ENCODE data around the gene PBX4. TPM values are rescaled to one million over a fixed set of nuclear protein-coding genes. Genes with fewer than 3 reads are reported as not detected.

The PBX4 gene
- total RNA-seq, 1 experiment from 2014 or later = 11.6 TPM

DNA sequence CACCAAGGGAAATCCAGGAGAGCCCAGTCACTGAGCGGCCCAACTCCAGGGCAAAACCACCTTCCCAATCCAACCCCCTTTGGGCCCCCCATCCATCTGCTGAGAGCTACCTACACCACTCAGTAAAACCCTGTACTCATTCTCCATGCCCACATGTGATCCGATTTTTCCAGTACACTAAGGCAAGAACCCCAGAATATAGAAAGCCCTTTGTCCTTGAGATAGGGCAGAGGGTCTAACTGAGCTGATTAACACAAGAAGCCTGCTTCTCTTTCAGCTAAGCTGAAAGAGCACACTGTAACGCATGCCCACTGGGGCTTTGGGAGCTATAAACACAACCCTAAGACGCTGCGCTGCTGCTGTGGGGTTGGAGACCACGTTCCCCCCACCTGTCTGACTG lies 36.0 kb downstream of the PBX4 start:
- ChIA-PET RAD21 (ENCODE audit: low non-redundant PET in 1 of 2, low total read pairs in 2 of 2, uncharacterized antibody in 2 of 2, unreplicated experiment in 2 of 2) (no interaction called here), CTCF (no interaction called here), POLR2A (no interaction called here)
- H3K9me3 ChIP-seq (ENCODE audit: control insufficient read depth in 1 of 2, insufficient read depth in 1 of 2, low read depth in 1 of 2, low read length in 2 of 2) = no peaks in the 10 kb centered on the region
- no peaks in the 10 kb centered on the region for H3K27me3 ChIP-seq (ENCODE audit: insufficient read depth, low read length)
- no peaks in the 10 kb centered on the region for H4K20me1 ChIP-seq (ENCODE audit: insufficient read depth)
- intact Hi-C loops (cut with micrococcal nuclease) = no loop called here
- no TSS peak for BruUV-seq (replicated peaks)
- H3K36me3 ChIP-seq (ENCODE audit: control insufficient read depth in 1 of 2, insufficient read depth in 2 of 2, low read length in 2 of 2) = no peaks in the 10 kb centered on the region
- ATAC-seq (no peak), DNase-seq (ENCODE audit: low read depth, low spot score) (no peak)
- H3K9me2 ChIP-seq (ENCODE audit: insufficient read depth) = no peaks in the 10 kb centered on the region
- H2AFZ ChIP-seq (ENCODE audit: low read depth, low read length, poor library complexity, severe bottlenecking) = no peak overlapping the region
- peaks cover 0 to under 1% of the 10 kb centered on the region in 2 experiments; a peak in 1 of 4 replicates for H3K4me1 ChIP-seq (ENCODE audit: control insufficient read depth in 1 of 2, insufficient read depth in 2 of 2, low read length in 2 of 2)
- no peak overlapping the region for H3K9ac ChIP-seq (ENCODE audit: low read length)
- H3K27ac ChIP-seq (ENCODE audit: low read depth, low read length) = no peak overlapping the region
- TF ChIP-seq EZH2 (IDR thresholded peaks at IDR 0.05) = no peak
- TF ChIP-seq CBX3 (IDR thresholded peaks at IDR 0.05; ENCODE audit: low read depth) = no peak
- TF ChIP-seq POLR2A (IDR thresholded peaks at IDR 0.05; ENCODE audit: borderline replicate concordance, extremely low read depth, insufficient read depth, insufficient read length) = no peak
- no peak overlapping the region for H3K4me2 ChIP-seq (ENCODE audit: low read length)
- H3K79me2 ChIP-seq (ENCODE audit: insufficient read depth, low read length) = no peaks in the 10 kb centered on the region
- no peak overlapping the region for H3K4me3 ChIP-seq (replicated peaks in 1 of 2; ENCODE audit: low read depth in 1 of 2, low read length in 2 of 2)

DNA sequence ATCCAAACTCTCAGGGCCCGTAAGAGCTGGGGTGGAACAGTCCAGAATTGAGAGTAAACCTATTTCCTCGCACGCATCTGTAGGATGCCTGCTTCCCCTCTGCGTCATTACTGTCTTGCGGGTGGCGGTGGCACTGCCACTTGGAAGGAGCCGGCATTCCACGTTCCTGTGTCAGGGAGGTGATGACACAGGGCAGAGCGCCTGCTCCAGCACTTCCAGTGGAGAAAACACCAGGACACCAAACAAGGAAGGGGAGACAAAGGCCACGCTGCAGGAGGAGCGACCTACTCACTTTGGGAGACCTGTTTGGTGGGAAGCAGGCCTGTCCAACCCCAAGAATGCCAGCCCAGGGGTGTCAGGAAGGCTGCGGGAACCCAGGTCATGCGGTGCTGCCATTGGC lies 37.1 kb downstream of the PBX4 start:
- no peak overlapping the region for H3K9ac ChIP-seq (ENCODE audit: low read length)
- ChIA-PET RAD21 (ENCODE audit: low non-redundant PET in 1 of 2, low total read pairs in 2 of 2, uncharacterized antibody in 2 of 2, unreplicated experiment in 2 of 2) (no interaction called here), CTCF (no interaction called here), POLR2A (no interaction called here)
- no peaks in the 10 kb centered on the region for H3K79me2 ChIP-seq (ENCODE audit: insufficient read depth, low read length)
- no peaks in the 10 kb centered on the region for H4K20me1 ChIP-seq (ENCODE audit: insufficient read depth)
- H3K4me3 ChIP-seq (replicated peaks in 1 of 2; ENCODE audit: low read depth in 1 of 2, low read length in 2 of 2) = no peak overlapping the region
- no peaks in the 10 kb centered on the region for H3K9me3 ChIP-seq (ENCODE audit: control insufficient read depth in 1 of 2, insufficient read depth in 1 of 2, low read depth in 1 of 2, low read length in 2 of 2)
- intact Hi-C loops (cut with micrococcal nuclease) = no loop called here
- H3K4me1 ChIP-seq (ENCODE audit: control insufficient read depth in 1 of 2, insufficient read depth in 2 of 2, low read length in 2 of 2) = peaks cover 7 to 12% of the 10 kb centered on the region in 2 experiments; a peak in 3 of 4 replicates
- H3K36me3 ChIP-seq (ENCODE audit: control insufficient read depth in 1 of 2, insufficient read depth in 2 of 2, low read length in 2 of 2) = no peaks in the 10 kb centered on the region
- no peak overlapping the region for H3K27ac ChIP-seq (ENCODE audit: low read depth, low read length)
- DNase-seq (ENCODE audit: low read depth, low spot score) = no peak
- no peak for ATAC-seq
- H3K4me2 ChIP-seq (ENCODE audit: low read length) = no peak overlapping the region
- BruUV-seq (replicated peaks) = no TSS peak
- no peaks in the 10 kb centered on the region for H3K9me2 ChIP-seq (ENCODE audit: insufficient read depth)
- H3K27me3 ChIP-seq (ENCODE audit: insufficient read depth, low read length) = no peaks in the 10 kb centered on the region
- no peak overlapping the region for H2AFZ ChIP-seq (ENCODE audit: low read depth, low read length, poor library complexity, severe bottlenecking)
- no peak for TF ChIP-seq FOSL1 (IDR thresholded peaks at IDR 0.05; ENCODE audit: low read depth)
- no peak for TF ChIP-seq POLR2AphosphoS5 (IDR thresholded peaks at IDR 0.05; ENCODE audit: low read depth, low read length)
